Measurements from ENCODE around the gene LRIG2.
"Not testable (repeated sequence)": the region's sequence is repeated elsewhere in the genome, so short reads cannot be mapped to it uniquely, and the experiment has no call there.

The LRIG2 gene

GRCh38 chr1:113057006-113057405 is 16.0 kb upstream of the LRIG2 start:
- Histone ChIP-seq H4K20me1 (no peaks in the 10 kb centered on the region), H3K4me1 (peaks cover 32% of the 10 kb centered on the region), H3K9me3 (no peaks in the 10 kb centered on the region; the same call in 1 of the 2 replicates), H3K4me2 (peak overlapping the region; percentile 76), H3K27me3 (no peaks in the 10 kb centered on the region), H3K9ac (peak overlapping the region; percentile 55), H3K4me3 (0 out of 2 replicates have a peak overlapping the region, but pooled peaks have one; percentile 7), H3K36me3 (no peaks in the 10 kb centered on the region), H3K27ac (peak overlapping the region; percentile 55; the same call in 1 of the 2 replicates)
- no peak for TF ChIP-seq Cebpa-rat (IDR thresholded peaks at IDR 0.05)

- Histone ChIP-seq H3K4me3 (no peak overlapping the region), H4K20me1 (no peaks in the 10 kb centered on the region), H3K36me3 (no peaks in the 10 kb centered on the region), H3K27ac (no peak overlapping the region), H3K4me2 (peak overlapping the region; percentile 27; the same call in 1 of the 2 replicates), H3K27me3 (no peaks in the 10 kb centered on the region), H3K9ac (no peak overlapping the region), H3K4me1 (peaks cover 32% of the 10 kb centered on the region), H3K9me3 (peaks cover 6% of the 10 kb centered on the region; the same call in 1 of the 2 replicates)
- TF ChIP-seq Cebpa-rat (IDR thresholded peaks at IDR 0.05), result no peak
Observed at GRCh38 chr1:113058941-113059706, 13.9 kb upstream of the LRIG2 start.

- H3K4me1 ChIP-seq, H3K4me2 ChIP-seq, H3K9me3 ChIP-seq, H3K36me3 ChIP-seq, H3K27me3 ChIP-seq, H3K9ac ChIP-seq, H4K20me1 ChIP-seq, H3K4me3 ChIP-seq, H3K27ac ChIP-seq: not testable (repeated sequence)
Observed at GRCh38 chr1:113063456-113063855, 9.5 kb upstream of the LRIG2 start.

- peak overlapping the region; percentile 95 for H3K4me3 ChIP-seq
- peaks cover 28% of the 10 kb centered on the region for H3K4me1 ChIP-seq
- H3K9ac ChIP-seq, result peak overlapping the region; percentile 94
- H3K36me3 ChIP-seq, result peaks cover 13% of the 10 kb centered on the region
- H3K27ac ChIP-seq, result peak overlapping the region; percentile 88; the same call in 1 of the 2 replicates
- H3K27me3 ChIP-seq, result no peaks in the 10 kb centered on the region
- peak overlapping the region; percentile 72 for H3K4me2 ChIP-seq
- H4K20me1 ChIP-seq, result peaks cover 38% of the 10 kb centered on the region
- no peak for TF ChIP-seq Cebpa-rat (IDR thresholded peaks at IDR 0.05)
- H3K9me3 ChIP-seq, result no peaks in the 10 kb centered on the region
Observed at GRCh38 chr1:113072141-113072756, 749 bp upstream of the LRIG2 start.

DNA sequence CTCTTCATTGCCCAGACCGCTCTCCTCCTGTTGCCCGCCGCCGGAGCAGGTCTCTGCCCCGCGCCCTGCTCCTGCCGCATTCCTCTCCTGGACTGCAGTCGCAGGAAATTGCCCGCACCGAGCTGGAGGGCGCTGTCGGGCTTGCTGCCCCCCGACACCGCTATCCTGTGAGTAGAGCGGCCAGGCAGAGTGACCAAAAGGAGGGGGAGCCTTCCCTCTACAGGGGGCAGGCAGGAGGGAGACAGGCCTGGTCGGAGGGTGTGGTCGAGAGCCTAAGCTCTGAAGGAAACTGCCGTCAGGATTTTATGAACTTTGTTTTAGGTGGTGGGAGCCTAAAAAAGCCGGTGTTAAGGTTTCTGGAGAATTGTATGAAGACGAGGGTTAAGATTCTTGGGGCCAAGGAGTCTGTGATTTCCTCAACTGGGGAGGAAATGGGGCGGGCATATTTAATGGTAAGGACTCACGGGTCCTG is 517 bp downstream of the LRIG2 start:
- Histone ChIP-seq H3K9me3 (no peaks in the 10 kb centered on the region), H3K9ac (peak overlapping the region; percentile 94), H3K36me3 (peaks cover 24% of the 10 kb centered on the region), H3K4me2 (peak overlapping the region; percentile 80), H4K20me1 (peaks cover 45% of the 10 kb centered on the region), H3K4me1 (peaks cover 28% of the 10 kb centered on the region), H3K27me3 (no peaks in the 10 kb centered on the region), H3K4me3 (peak overlapping the region; percentile 95), H3K27ac (peak overlapping the region; percentile 88)
- TF ChIP-seq Cebpa-rat (IDR thresholded peaks at IDR 0.05), result no peak

DNA sequence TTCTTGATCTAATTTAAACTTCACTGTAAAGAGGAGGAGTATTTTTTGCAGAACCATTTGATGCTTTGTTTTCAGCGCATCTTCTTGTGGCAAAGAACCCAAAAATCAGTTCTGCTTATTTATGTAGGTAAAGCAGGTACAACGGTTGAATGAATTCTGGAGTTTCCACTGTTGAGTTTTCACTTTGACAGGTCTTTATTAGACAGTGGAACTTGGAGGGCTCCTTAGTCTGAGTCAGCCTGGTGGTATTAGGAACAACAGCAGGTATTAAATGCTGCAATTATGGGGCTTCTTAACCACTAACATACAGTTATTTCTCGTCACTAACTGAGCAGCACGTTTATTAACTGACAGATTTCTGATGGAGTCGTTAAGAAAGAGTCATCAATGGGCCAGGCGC is 1.2 kb downstream of the LRIG2 start:
- Histone ChIP-seq H3K4me1 (peaks cover 28% of the 10 kb centered on the region), H3K27ac (peak overlapping the region; percentile 88; the same call in 1 of the 2 replicates), H3K4me2 (peak overlapping the region; percentile 80), H3K4me3 (peak overlapping the region; percentile 95), H3K9me3 (no peaks in the 10 kb centered on the region), H3K36me3 (peaks cover 31% of the 10 kb centered on the region), H3K9ac (peak overlapping the region; percentile 94), H4K20me1 (peaks cover 52% of the 10 kb centered on the region), H3K27me3 (no peaks in the 10 kb centered on the region)
- no peak for TF ChIP-seq Cebpa-rat (IDR thresholded peaks at IDR 0.05)

GRCh38 chr1:113077978-113078377 is 5.0 kb downstream of the LRIG2 start:
- H3K4me1 ChIP-seq, result peaks cover 21% of the 10 kb centered on the region
- H3K4me3 ChIP-seq, H3K9me3 ChIP-seq, H3K27ac ChIP-seq, H3K4me2 ChIP-seq, H3K27me3 ChIP-seq, H3K9ac ChIP-seq: not testable (repeated sequence)
- peaks cover 78% of the 10 kb centered on the region for H4K20me1 ChIP-seq
- peaks cover 67% of the 10 kb centered on the region for H3K36me3 ChIP-seq

DNA sequence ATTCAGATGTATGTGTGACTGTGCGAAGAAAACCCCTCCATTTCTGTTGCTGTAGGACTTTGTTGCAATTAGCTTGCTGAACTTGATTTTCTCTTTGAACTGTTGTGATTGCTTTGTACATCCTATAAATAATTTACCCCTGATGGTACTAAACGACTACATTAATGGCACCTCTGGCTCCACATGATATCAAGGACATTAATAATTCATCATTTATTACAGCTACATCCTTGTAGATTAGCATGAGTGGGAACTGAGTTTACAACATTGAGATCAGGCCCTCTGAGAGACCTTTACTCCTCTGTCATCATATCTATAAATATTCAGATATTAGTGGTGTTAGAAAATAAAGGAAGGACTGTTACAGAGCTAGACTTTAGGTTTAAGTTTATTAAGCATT is 13.5 kb downstream of the LRIG2 start:
- Histone ChIP-seq H3K36me3 (peaks cover 64% of the 10 kb centered on the region), H4K20me1 (peaks cover 68% of the 10 kb centered on the region), H3K4me2 (no peak overlapping the region), H3K9me3 (peaks cover 4% of the 10 kb centered on the region; the same call in 1 of the 2 replicates), H3K4me1 (no peaks in the 10 kb centered on the region), H3K4me3 (no peak overlapping the region), H3K27me3 (no peaks in the 10 kb centered on the region), H3K27ac (no peak overlapping the region), H3K9ac (no peak overlapping the region)
- TF ChIP-seq Cebpa-rat (IDR thresholded peaks at IDR 0.05), result no peak

GRCh38 chr1:113088972-113089371 is 16.0 kb downstream of the LRIG2 start:
- H3K9me3 ChIP-seq, result no peaks in the 10 kb centered on the region
- no peak overlapping the region for H3K9ac ChIP-seq
- no peak overlapping the region for H3K4me2 ChIP-seq
- H3K4me3 ChIP-seq, result no peak overlapping the region
- no peak overlapping the region for H3K27ac ChIP-seq
- H3K36me3 ChIP-seq, result peaks cover 67% of the 10 kb centered on the region
- H4K20me1 ChIP-seq, result peaks cover 57% of the 10 kb centered on the region
- no peaks in the 10 kb centered on the region for H3K27me3 ChIP-seq
- no peaks in the 10 kb centered on the region for H3K4me1 ChIP-seq
- no peak for TF ChIP-seq Cebpa-rat (IDR thresholded peaks at IDR 0.05)

- H3K4me3 ChIP-seq, result no peak overlapping the region
- peaks cover 57% of the 10 kb centered on the region for H4K20me1 ChIP-seq
- no peak overlapping the region for H3K4me2 ChIP-seq
- H3K4me1 ChIP-seq, result no peaks in the 10 kb centered on the region
- H3K27ac ChIP-seq, result no peak overlapping the region
- H3K27me3 ChIP-seq, result no peaks in the 10 kb centered on the region
- H3K9ac ChIP-seq, result no peak overlapping the region
- H3K9me3 ChIP-seq, result no peaks in the 10 kb centered on the region
- peaks cover 76% of the 10 kb centered on the region for H3K36me3 ChIP-seq
- no peak for TF ChIP-seq Cebpa-rat (IDR thresholded peaks at IDR 0.05)
Observed at GRCh38 chr1:113090051-113090450, 17.1 kb downstream of the LRIG2 start.

All from BLaER1 (cell line).